Ramos (cell line): Measurements from ENCODE around the gene FXYD3.

ENCODE experiments used
- in situ Hi-C: fragments of 300-500 bp; cut with MboI; formaldehyde crosslinking; loops from one replicate; pipeline ENCODE4 v1.14.3; 2022; ENCODE audit warnings: low sequenced_read_pairs; ENCODE audit not compliant: unreplicated experiment

Gene FXYD3

GRCh38 chr19:35115177-35115951 is at the start of gene FXYD3:
TSS of gene FXYD3 (plus strand) at chr19:35115823. CDS start at chr19:35119377, 3,554 bp downstream.
- in situ Hi-C loops = no loop called here

- in situ Hi-C loops = no loop called here
Observed at GRCh38 chr19:35066121-35066520, 49.5 kb upstream of the FXYD3 start.

- in situ Hi-C loops = no loop called here
Observed at GRCh38 chr19:35066691-35067563, 48.7 kb upstream of the FXYD3 start.

- in situ Hi-C loops = no loop called here
Observed at GRCh38 chr19:35068941-35069634, 46.5 kb upstream of the FXYD3 start.

- in situ Hi-C loops = no loop called here
Observed at GRCh38 chr19:35069696-35070095, 45.9 kb upstream of the FXYD3 start.

GRCh38 chr19:35070471-35070870 is 45.2 kb upstream of the FXYD3 start:
- in situ Hi-C loops = no loop called here

- in situ Hi-C loops = no loop called here
Observed at GRCh38 chr19:35073516-35073915, 42.1 kb upstream of the FXYD3 start.

GRCh38 chr19:35073941-35074340 is 41.7 kb upstream of the FXYD3 start:
- in situ Hi-C loops = no loop called here

GRCh38 chr19:35074426-35075201 is 41.0 kb upstream of the FXYD3 start:
- in situ Hi-C loops = loop anchor here (5.0 kb wide), 1 partner anchor 138 kb away; no protein-coding TSS in a partner anchor

GRCh38 chr19:35075202-35076025 is 40.2 kb upstream of the FXYD3 start:
- in situ Hi-C loops = loop anchor here (5.0 kb wide), 1 partner anchor 137 kb away; no protein-coding TSS in a partner anchor

- in situ Hi-C loops = loop anchor here (5.0 kb wide), 1 partner anchor 136 kb away; no protein-coding TSS in a partner anchor
Observed at GRCh38 chr19:35076026-35076370, 39.6 kb upstream of the FXYD3 start.

- in situ Hi-C loops = loop anchor here (5.0 kb wide), 1 partner anchor 136 kb away; no protein-coding TSS in a partner anchor
Observed at GRCh38 chr19:35076657-35077056, 39.0 kb upstream of the FXYD3 start.

- in situ Hi-C loops = loop anchor here (5.0 kb wide), 1 partner anchor 135 kb away; no protein-coding TSS in a partner anchor
Observed at GRCh38 chr19:35077411-35078223, 38.0 kb upstream of the FXYD3 start.

- in situ Hi-C loops = loop anchor here (5.0 kb wide), 1 partner anchor 132 kb away; no protein-coding TSS in a partner anchor
Observed at GRCh38 chr19:35079826-35080225, 35.8 kb upstream of the FXYD3 start.

- in situ Hi-C loops = no loop called here
Observed at GRCh38 chr19:35080613-35081170, 34.9 kb upstream of the FXYD3 start.

GRCh38 chr19:35081201-35081600 is 34.4 kb upstream of the FXYD3 start:
- in situ Hi-C loops = no loop called here

- in situ Hi-C loops = no loop called here
Observed at GRCh38 chr19:35083691-35084508, 31.7 kb upstream of the FXYD3 start.
